ENCODE measurements around the gene MX2.
A peak's percentile ranks its signal among the peaks of the same experiment; 100 is the strongest.

The MX2 gene

GRCh38 chr21:41419921-41420862 is 58.4 kb downstream of the MX2 start:
- Histone ChIP-seq H3K9me3 (ENCODE audit: control insufficient read depth, insufficient read depth, low read depth, low read length) (no peaks in the 10 kb centered on the region), H3K4me3 (ENCODE audit: low read depth, low read length) (peak overlapping the region; percentile 64), H3K36me3 (ENCODE audit: control insufficient read depth in 2 of 2, insufficient read depth in 1 of 2, low read length in 2 of 2) (no peaks in the 10 kb centered on the region), H3K27ac (ENCODE audit: extremely low read depth, low read depth, low read length) (peak overlapping the region; percentile 84), H3K4me1 (ENCODE audit: control insufficient read depth, insufficient read depth, low read length) (0 out of 2 replicates have a peak, but pooled peaks cover 3% of the 10 kb centered on the region)
- CTCF ChIA-PET = interaction anchor here (0.5 to 0.6 kb wide), 2 partner anchors 137 to 789 kb away, joined by 3 read pairs; no protein-coding TSS in a partner anchor
- POLR2A ChIA-PET = no interaction called here
- TF ChIP-seq ZNF518A (tag by site-specific recombination; conservative IDR thresholded peaks at IDR 0.05; ENCODE audit: low read depth) = no peak
- peak; percentile 54 for TF ChIP-seq PRDM1 (tag by site-specific recombination; IDR thresholded peaks at IDR 0.05)
- TF ChIP-seq ZNF629 (tag by site-specific recombination; IDR thresholded peaks at IDR 0.05) = peak; percentile 35; the same call in 1 of the 2 replicates
- peak; percentile 83 for TF ChIP-seq SP3 (tag by site-specific recombination; IDR thresholded peaks at IDR 0.05)
- TF ChIP-seq ZNF548 (tag by site-specific recombination; IDR thresholded peaks at IDR 0.05) = no peak
- TF ChIP-seq ZNF398 (tag by site-specific recombination; IDR thresholded peaks at IDR 0.05) = peak; percentile 41; the same call in 1 of the 2 replicates
- TF ChIP-seq ZBTB44 (tag by site-specific recombination; IDR thresholded peaks at IDR 0.05) = peak; percentile 27; the same call in 1 of the 2 replicates
- no peak for TF ChIP-seq ZNF561 (tag by site-specific recombination; IDR thresholded peaks at IDR 0.05; ENCODE audit: borderline replicate concordance)
- TF ChIP-seq ZNF341 (tag by site-specific recombination; IDR thresholded peaks at IDR 0.05; ENCODE audit: low read depth) = peak; percentile 99
- TF ChIP-seq, protein P1, sequence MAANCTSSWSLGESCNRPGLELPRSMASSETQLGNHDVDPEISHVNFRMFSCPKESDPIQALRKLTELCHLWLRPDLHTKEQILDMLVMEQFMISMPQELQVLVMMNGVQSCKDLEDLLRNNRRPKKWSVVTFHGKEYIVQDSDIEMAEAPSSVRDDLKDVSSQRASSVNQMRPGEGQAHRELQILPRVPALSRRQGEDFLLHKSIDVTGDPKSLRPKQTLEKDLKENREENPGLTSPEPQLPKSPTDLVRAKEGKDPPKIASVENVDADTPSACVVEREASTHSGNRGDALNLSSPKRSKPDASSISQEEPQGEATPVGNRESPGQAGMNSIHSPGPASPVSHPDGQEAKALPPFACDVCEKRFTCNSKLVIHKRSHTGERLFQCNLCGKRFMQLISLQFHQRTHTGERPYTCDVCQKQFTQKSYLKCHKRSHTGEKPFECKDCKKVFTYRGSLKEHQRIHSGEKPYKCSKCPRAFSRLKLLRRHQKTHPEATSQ (tag by site-specific recombination; IDR thresholded peaks at IDR 0.05) = no peak
- TF ChIP-seq SP2 (tag by site-specific recombination; IDR thresholded peaks at IDR 0.05) = peak; percentile 75
- TF ChIP-seq GLIS1 (tag by site-specific recombination; IDR thresholded peaks at IDR 0.05) = peak; percentile 45; the same call in 1 of the 2 replicates
- TF ChIP-seq GLIS2 (tag by site-specific recombination; IDR thresholded peaks at IDR 0.05) = peak; percentile 5; the same call in 1 of the 2 replicates
- peak; percentile 77; the same call in 1 of the 2 replicates for TF ChIP-seq ZBTB20 (tag by site-specific recombination; IDR thresholded peaks at IDR 0.05)
- peak; percentile 56 for TF ChIP-seq ZBTB26 (tag by site-specific recombination; optimal IDR thresholded peaks at IDR 0.05)
- TF ChIP-seq ZIC2 (tag by site-specific recombination; IDR thresholded peaks at IDR 0.05) = peak; percentile 23; the same call in 1 of the 2 replicates
- TF ChIP-seq, protein P2, sequence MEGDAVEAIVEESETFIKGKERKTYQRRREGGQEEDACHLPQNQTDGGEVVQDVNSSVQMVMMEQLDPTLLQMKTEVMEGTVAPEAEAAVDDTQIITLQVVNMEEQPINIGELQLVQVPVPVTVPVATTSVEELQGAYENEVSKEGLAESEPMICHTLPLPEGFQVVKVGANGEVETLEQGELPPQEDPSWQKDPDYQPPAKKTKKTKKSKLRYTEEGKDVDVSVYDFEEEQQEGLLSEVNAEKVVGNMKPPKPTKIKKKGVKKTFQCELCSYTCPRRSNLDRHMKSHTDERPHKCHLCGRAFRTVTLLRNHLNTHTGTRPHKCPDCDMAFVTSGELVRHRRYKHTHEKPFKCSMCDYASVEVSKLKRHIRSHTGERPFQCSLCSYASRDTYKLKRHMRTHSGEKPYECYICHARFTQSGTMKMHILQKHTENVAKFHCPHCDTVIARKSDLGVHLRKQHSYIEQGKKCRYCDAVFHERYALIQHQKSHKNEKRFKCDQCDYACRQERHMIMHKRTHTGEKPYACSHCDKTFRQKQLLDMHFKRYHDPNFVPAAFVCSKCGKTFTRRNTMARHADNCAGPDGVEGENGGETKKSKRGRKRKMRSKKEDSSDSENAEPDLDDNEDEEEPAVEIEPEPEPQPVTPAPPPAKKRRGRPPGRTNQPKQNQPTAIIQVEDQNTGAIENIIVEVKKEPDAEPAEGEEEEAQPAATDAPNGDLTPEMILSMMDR (tag by site-specific recombination; IDR thresholded peaks at IDR 0.05) = peak; percentile 26; the same call in 1 of the 2 replicates
- peak; percentile 69 for TF ChIP-seq PRDM10 (tag by site-specific recombination; IDR thresholded peaks at IDR 0.05)
